Pancreas (tissue), 10 donors: ENCODE results near the gene SLC1A2. TPM values are rescaled to one million over a fixed set of nuclear protein-coding genes. Genes with fewer than 3 reads are reported as not detected.

Experiments used
- ATAC-seq, 4 donors: fragments of 200-7000 bp; cut with Tn5 transposase; one replicate each; pipeline versions ENCODE4 v1.8.0 to v1.9.1; 2020; ENCODE audit warnings: mild to moderate bottlenecking in 4 of 4, moderate library complexity in 4 of 4
- DNase-seq, 6 donors: peaks; one replicate each; pipeline ENCODE4 v3.0.0-alpha.2; 2020
- FAIRE-seq: peaks from 2 replicates; lab custom pipeline; 2012; peaks lifted over from hg19 to GRCh38; lab: Jason Lieb, UNC
- H3K27ac ChIP-seq, 4 donors: fragments of 200-600 bp; sonication (generic); 1 replicate in 3 of 4; 2 replicates in 1 of 4; pipeline versions ENCODE4 v1.5.0 to v1.8.0; 2020
- H3K27me3 ChIP-seq, 4 donors: fragments of 200-600 bp; one replicate each; pipeline ENCODE4 v1.8.0; 2021
- H3K36me3 ChIP-seq, 3 donors: fragments of 200-600 bp; sonication (generic) in 1 of 3; one replicate each; pipeline versions ENCODE4 v1.5.0 to v1.8.0; 2020 to 2021
- H3K4me1 ChIP-seq, 3 donors: fragments of 200-600 bp; one replicate each; pipeline ENCODE4 v1.8.0; 2021
- H3K4me3 ChIP-seq, 4 donors: fragments of 200-600 bp; sonication (generic) in 2 of 4; one replicate each; pipeline versions ENCODE4 v1.5.0 to v1.8.0; 2020 to 2021
- H3K9me3 ChIP-seq, 4 donors: fragments of 200-600 bp; one replicate each; pipeline ENCODE4 v1.8.0; 2021
- CTCF ChIP-seq, 4 donors: fragments of 200-600 bp; sonication (generic) in 3 of 4; IDR thresholded peaks; one replicate each; pipeline versions ENCODE4 v1.5.0 to v1.8.0; 2021; ENCODE audit warnings: antibody characterized with exemption in 4 of 4
- WGBS, 2 donors: extraction: QIAGEN DNeasy Blood & Tissue Kit; methylation state at CpG; one replicate each; pipeline ENCODE4 v1.1.7; 2013; 5-methylcytosine and 5-hydroxymethylcytosine counted together
- intact Hi-C, 3 donors: fragments of 100-400 bp; cut with DNase I; formaldehyde crosslinking; loops; one replicate each; pipeline versions ENCODE4 v1.11.1 to v1.14.2; 2022
- polyA plus RNA-seq, 2 donors: library from polyadenylated mRNA; stranded (reverse); fragments of 200-250 nt; gene quantifications; one replicate each; pipeline ENCODE4 v1.2.3, GENCODE V29; 2013
- total RNA-seq, 6 donors: library from RNA; stranded (reverse); fragmentation: NEBNext Ultra II Directional in 4 of 6; extraction: Animal tissue kit (Norgen Biotek cat#: 25700) in 4 of 6; gene quantifications; one replicate each; pipeline versions ENCODE4 v1.2.1 to v1.2.4, GENCODE V29; 2021 to 2023
- donor health status: healthy with polysubstance abuse.
- donor health status: DM: no; HTN: no; CAD: no; lungs with moderate emphysema.
- donor health status: DM: no; HTN: no; CAD: no.
- donor health status: control.
- donor health status: control.
- donor health status: Bipolar disorder and iron deficiency.
- donor health status: DM: yes; HTN: yes; CAD: no.
- donor health status: DM: no; HTN: no; CAD: no.
- donor health status: DM: no; HTN: no; CAD: no.
- donor health status: DM: yes; HTN: yes; CAD: no.

Gene SLC1A2
- total and polyA plus RNA-seq, 8 donors: 4.7 to 62.5 (median 35.3) TPM

DNA sequence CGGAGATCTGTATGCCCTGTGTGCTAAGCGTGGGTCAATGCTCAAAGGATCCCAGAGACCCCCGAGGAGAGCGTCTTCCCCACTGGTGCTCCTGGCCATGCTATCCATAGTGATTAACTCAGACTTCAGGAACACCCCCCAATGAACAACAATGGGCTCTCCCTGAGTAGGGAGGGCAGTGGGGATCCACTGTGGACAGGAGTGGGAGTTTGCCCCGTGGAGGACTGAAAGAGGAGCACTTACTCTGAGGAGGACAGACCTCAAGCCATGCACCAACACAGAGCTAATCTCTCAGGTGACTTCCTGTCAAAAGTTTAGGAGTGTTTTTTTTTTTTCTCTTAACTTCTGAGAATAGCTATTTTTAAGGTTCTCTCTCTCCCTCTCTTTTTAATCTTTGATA, 24.4 kb downstream of the SLC1A2 start:
- no peaks in the 10 kb centered on the region for H3K36me3 ChIP-seq
- no peaks in the 10 kb centered on the region for H3K9me3 ChIP-seq
- H3K27ac ChIP-seq: no peak overlapping the region
- H3K4me1 ChIP-seq: peaks cover 18 to 31% (median 20%) of the 10 kb centered on the region in 3 donors
- no peak for ATAC-seq
- H3K4me3 ChIP-seq: no peak overlapping the region
- TF ChIP-seq CTCF (IDR thresholded peaks at IDR 0.05): no peak
- intact Hi-C loops: loop anchor here in 2 of 3 donors (5.0 to 10.0 kb wide), 3 partner anchors 400 to 473 kb away; no protein-coding TSS in a partner anchor
- WGBS, 2 donors: 89 to 92% methylated on average over 5 of the region's 5 CpGs
- no peaks in the 10 kb centered on the region for H3K27me3 ChIP-seq
- DNase-seq: no peak
- no peak for FAIRE-seq

DNA sequence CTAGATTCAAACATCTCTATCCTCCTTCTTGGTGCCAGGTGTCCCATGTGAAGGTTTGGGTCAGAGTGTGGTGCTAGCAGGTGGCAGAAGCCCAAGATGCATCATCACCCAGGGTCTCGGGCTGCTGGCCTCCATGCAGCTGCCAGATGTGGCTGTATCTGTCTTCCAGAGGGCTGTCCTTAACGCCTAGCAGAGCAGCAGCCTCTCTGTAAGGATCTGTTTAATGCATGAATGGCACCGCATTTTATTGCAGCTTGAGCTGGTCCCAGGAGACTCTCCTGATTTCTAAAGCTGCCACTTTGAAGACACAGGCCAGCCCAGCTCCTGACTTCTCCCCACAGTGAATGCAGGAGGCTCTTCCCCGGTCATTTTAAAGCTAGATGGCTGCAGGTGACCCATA, 26.3 kb downstream of the SLC1A2 start:
- TF ChIP-seq CTCF (IDR thresholded peaks at IDR 0.05): no peak
- FAIRE-seq: no peak
- 71 to 79% methylated on average over 4 of the region's 4 CpGs for whole genome bisulfite sequencing, 2 donors
- ATAC-seq: no peak
- Histone ChIP-seq H3K9me3 (no peaks in the 10 kb centered on the region), H3K4me3 (no peak overlapping the region), H3K27me3 (no peaks in the 10 kb centered on the region), H3K27ac (peak overlapping the region in 1 of 4 donors; percentile 85), H3K36me3 (no peaks in the 10 kb centered on the region), H3K4me1 (peaks cover 21 to 47% (median 28%) of the 10 kb centered on the region in 3 donors)
- no peak for DNase-seq
- intact Hi-C loops: loop anchor here in 2 of 3 donors (5.0 to 10.0 kb wide), 3 partner anchors 398 to 471 kb away; no protein-coding TSS in a partner anchor

- Histone ChIP-seq H3K4me3 (no peak overlapping the region), H3K27me3 (no peaks in the 10 kb centered on the region), H3K4me1 (peaks cover 28 to 57% (median 29%) of the 10 kb centered on the region in 3 donors), H3K27ac (peak overlapping the region in 3 of 4 donors; percentile 52 to 85 (median 73)), H3K36me3 (no peaks in the 10 kb centered on the region), H3K9me3 (no peaks in the 10 kb centered on the region)
- DNase-seq: peak; percentile 76 to 93 (median 82)
- FAIRE-seq: no peak
- WGBS, 2 donors: 11% methylated on average over 13 of the region's 13 CpGs
- intact Hi-C loops: loop anchor here in 2 of 3 donors (5.0 to 10.0 kb wide), 3 partner anchors 397 to 470 kb away; no protein-coding TSS in a partner anchor
- peak; percentile 58 to 73 (median 67) for TF ChIP-seq CTCF (IDR thresholded peaks at IDR 0.05)
- ATAC-seq: peak; percentile 47 to 87 (median 78)
These were observed 27.3 kb downstream of the SLC1A2 start for GRCh38 chr11:35391922-35392688.

DNA sequence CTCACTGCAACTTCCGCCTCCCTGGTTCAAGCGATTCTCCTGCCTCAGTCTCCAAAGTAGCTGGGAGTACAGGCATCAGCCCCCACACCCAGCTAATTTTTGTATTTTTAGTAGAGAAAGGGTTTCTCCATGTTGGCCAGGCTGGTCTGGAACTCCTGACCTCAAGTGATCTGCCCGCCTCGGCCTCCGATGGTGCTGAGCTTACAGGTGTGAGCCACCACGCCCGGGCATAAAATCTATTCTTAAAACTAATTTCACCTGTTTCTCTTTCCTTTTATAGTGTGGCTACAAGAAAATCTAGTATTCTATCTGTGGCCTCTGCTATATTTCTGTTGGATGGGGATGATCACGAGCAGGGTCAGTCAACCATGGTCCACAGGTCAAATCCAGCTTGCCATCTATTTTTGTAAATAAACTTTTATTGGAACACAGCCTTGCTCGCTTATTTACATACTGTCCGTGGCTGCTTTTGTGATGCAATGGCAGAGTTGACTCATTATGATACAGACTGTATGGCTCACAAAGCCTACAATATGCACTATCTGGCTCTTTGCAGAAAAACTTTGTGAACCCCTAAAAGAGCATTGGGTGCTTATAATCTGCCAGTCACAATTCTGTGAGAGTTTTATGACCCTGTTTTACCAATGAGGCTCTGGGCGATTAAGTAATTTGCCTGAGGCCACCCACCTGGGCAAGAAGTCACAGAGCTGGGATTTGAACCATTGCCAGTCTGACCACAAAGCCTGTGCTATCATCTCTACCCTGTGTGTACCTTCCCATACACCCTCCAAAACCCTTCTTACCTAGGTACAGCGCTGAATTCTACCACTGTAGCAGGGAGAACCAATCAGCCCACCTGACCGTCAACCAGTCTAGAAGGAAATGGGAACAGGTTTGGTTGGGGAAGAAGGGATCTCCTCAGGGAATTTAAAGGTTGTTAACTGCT, 28.3 kb downstream of the SLC1A2 start:
- WGBS, 2 donors: 39 to 48% methylated on average over 13 of the region's 13 CpGs
- no peaks in the 10 kb centered on the region for H3K36me3 ChIP-seq
- no peak for TF ChIP-seq CTCF (IDR thresholded peaks at IDR 0.05)
- H3K9me3 ChIP-seq: no peaks in the 10 kb centered on the region
- ATAC-seq (peak; percentile 72 to 86 (median 75)), DNase-seq (peak in 4 of 6 donors; percentile 28 to 80 (median 44)), FAIRE-seq (no peak)
- no peak overlapping the region for H3K4me3 ChIP-seq
- no peaks in the 10 kb centered on the region for H3K27me3 ChIP-seq
- H3K4me1 ChIP-seq: peaks cover 28 to 62% (median 29%) of the 10 kb centered on the region in 3 donors
- peak overlapping the region in 3 of 4 donors; percentile 52 to 85 (median 73) for H3K27ac ChIP-seq
- intact Hi-C loops: loop anchor here in 2 of 3 donors (5.0 to 10.0 kb wide), 3 partner anchors 396 to 469 kb away; no protein-coding TSS in a partner anchor
